PFSK-1 (cell line): ENCODE results near the gene ATG9A.

Experiments
- FOXP2 ChIP-seq: optimal IDR thresholded peaks from 2 replicates; pipeline ENCODE3; 2011; ENCODE audit warnings: borderline replicate concordance, control low read depth, inconsistent platforms; ENCODE audit not compliant: insufficient read depth; ENCODE audit errors: extremely low read length, extremely low read depth
- POLR2AphosphoS5 ChIP-seq: IDR thresholded peaks from 2 replicates; pipeline ENCODE4 v1.6.1; 2012; ENCODE audit warnings: low read depth, mild to moderate bottlenecking, control low read depth, low read length, moderate library complexity
- SIN3A ChIP-seq: IDR thresholded peaks from 2 replicates; pipeline ENCODE4 v1.6.1; 2012; ENCODE audit warnings: mild to moderate bottlenecking, low read length, moderate library complexity, borderline replicate concordance; ENCODE audit not compliant: insufficient read depth
- TAF1 ChIP-seq: IDR thresholded peaks from 2 replicates; pipeline ENCODE4 v1.6.1; 2012; ENCODE audit warnings: low read length, control low read depth, borderline replicate concordance; ENCODE audit not compliant: insufficient read depth
- TF ChIP-seq, protein P1 (sequence below), 2 experiments: IDR thresholded peaks; 2 replicates each; pipeline versions ENCODE4 v1.6.1 to v1.8.0; 2011 to 2012; ENCODE audit warnings: low read depth in 2 of 2, low read length in 2 of 2, control low read depth in 1 of 2, inconsistent platforms in 1 of 2, mild to moderate bottlenecking in 1 of 2, moderate library complexity in 1 of 2; ENCODE audit not compliant: insufficient read depth in 1 of 2

The ATG9A gene

DNA sequence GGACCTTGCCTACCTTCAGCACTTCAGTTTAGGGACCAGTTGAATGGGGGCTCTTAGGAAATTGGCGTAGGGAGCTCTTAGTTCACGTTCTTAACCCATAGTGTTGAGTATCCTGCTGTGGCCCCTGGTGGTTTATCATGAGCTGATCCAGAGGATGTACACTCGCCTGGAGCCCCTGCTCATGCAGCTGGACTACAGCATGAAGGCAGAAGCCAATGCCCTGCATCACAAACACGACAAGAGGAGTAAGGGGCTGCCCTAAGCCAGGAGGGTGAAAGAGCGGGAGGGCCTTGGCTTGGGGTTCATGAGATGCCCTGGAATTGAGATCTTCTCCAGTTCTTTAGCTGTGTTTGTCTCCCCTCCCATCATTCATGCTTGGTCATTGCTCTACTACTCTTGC lies 48.5 kb downstream of the ATG9A start:
- TF ChIP-seq SIN3A (no peak), FOXP2 (no peak)
- TF ChIP-seq, protein P1, sequence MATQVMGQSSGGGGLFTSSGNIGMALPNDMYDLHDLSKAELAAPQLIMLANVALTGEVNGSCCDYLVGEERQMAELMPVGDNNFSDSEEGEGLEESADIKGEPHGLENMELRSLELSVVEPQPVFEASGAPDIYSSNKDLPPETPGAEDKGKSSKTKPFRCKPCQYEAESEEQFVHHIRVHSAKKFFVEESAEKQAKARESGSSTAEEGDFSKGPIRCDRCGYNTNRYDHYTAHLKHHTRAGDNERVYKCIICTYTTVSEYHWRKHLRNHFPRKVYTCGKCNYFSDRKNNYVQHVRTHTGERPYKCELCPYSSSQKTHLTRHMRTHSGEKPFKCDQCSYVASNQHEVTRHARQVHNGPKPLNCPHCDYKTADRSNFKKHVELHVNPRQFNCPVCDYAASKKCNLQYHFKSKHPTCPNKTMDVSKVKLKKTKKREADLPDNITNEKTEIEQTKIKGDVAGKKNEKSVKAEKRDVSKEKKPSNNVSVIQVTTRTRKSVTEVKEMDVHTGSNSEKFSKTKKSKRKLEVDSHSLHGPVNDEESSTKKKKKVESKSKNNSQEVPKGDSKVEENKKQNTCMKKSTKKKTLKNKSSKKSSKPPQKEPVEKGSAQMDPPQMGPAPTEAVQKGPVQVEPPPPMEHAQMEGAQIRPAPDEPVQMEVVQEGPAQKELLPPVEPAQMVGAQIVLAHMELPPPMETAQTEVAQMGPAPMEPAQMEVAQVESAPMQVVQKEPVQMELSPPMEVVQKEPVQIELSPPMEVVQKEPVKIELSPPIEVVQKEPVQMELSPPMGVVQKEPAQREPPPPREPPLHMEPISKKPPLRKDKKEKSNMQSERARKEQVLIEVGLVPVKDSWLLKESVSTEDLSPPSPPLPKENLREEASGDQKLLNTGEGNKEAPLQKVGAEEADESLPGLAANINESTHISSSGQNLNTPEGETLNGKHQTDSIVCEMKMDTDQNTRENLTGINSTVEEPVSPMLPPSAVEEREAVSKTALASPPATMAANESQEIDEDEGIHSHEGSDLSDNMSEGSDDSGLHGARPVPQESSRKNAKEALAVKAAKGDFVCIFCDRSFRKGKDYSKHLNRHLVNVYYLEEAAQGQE (IDR thresholded peaks at IDR 0.05; ENCODE audit: insufficient read depth in 1 of 2, low read depth in 2 of 2, low read length in 2 of 2), result no peak

DNA sequence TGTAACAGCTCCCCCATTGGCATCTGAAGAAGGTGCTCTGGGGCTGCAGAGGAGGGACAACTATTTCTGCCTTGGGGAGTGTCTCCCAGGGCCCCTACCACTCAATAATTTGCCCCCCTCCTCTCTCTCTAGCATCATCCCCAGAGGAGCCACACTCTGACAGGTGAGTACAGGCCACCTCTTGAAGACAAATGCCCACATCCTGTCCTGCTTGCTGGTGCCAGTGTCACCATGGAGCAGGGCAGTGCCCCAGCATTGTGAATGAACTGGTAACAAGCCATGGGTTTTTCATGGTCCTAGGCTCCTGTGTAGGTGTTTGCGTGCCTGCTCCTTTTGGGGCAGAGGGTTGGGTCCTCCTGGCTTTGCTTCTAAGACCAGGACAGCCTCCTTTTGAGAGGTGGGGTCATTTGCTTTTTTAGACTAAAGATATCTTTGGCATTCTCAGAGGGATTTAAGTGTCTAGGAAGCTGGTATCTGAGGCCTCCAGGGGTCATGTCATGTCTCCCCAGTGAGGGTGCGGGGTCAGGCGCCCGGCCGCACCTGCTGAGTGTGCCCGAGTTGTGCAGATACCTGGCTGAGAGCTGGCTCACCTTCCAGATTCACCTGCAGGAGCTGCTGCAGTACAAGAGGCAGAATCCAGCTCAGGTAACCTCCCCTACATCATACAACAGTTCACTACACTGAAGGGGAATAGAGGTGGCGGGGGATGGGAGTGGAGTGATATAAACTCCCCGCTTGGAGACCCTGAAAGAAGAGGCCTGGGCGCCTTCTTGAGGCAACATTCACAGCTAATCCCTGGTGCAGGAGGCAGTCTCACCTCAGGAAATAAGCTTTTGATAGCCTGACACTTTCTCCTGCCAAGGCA lies 49.6 kb downstream of the ATG9A start:
- TF ChIP-seq, protein P1 (IDR thresholded peaks at IDR 0.05; ENCODE audit: insufficient read depth in 1 of 2, low read depth in 2 of 2, low read length in 2 of 2), result no peak
- TF ChIP-seq SIN3A, result no peak
- TF ChIP-seq POLR2AphosphoS5, result no peak
- no peak for TF ChIP-seq TAF1
- TF ChIP-seq FOXP2, result no peak

DNA sequence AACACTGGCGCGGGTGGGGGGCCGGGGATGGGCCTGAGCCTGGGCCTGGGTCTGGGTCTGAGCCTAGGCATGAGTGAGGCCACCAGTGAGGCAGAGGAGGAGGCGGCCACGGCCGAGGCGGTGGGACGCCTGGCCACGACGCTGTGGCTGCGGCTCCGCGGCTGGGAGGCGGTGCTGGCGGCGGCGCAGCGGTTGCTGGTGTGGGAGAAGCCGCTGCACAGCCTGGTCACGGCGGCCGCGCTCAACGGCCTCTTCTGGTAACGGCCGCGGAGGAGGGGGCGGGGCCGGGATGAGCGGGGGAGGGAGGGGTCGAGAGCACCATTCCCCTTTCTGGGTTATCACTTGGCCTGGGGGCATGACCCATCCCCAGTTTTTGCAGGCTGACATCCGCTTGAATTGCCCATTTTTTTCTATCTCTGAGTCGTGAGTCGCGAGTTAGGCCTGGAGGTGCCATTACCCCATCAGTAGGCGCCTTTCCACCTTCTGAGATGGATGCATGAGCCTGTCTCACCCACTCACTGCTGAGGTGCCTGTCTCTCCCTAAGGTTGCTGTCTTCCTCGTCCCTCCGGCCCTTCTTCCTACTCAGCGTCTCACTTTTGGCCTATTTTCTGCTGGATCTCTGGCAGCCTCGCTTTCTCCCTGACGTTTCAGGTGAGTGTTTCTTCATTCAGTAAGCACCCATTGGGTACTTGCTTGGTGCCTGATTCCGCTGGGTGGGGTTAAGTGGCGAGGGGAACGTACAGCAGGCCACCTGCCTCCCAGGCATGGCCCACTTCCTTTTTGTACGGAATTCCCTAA lies 50.9 kb downstream of the ATG9A start:
- TF ChIP-seq, protein P1 (IDR thresholded peaks at IDR 0.05; ENCODE audit: insufficient read depth in 1 of 2, low read depth in 2 of 2, low read length in 2 of 2), result no peak
- TF ChIP-seq TAF1 (no peak), SIN3A (no peak), POLR2AphosphoS5 (no peak), FOXP2 (no peak)

DNA sequence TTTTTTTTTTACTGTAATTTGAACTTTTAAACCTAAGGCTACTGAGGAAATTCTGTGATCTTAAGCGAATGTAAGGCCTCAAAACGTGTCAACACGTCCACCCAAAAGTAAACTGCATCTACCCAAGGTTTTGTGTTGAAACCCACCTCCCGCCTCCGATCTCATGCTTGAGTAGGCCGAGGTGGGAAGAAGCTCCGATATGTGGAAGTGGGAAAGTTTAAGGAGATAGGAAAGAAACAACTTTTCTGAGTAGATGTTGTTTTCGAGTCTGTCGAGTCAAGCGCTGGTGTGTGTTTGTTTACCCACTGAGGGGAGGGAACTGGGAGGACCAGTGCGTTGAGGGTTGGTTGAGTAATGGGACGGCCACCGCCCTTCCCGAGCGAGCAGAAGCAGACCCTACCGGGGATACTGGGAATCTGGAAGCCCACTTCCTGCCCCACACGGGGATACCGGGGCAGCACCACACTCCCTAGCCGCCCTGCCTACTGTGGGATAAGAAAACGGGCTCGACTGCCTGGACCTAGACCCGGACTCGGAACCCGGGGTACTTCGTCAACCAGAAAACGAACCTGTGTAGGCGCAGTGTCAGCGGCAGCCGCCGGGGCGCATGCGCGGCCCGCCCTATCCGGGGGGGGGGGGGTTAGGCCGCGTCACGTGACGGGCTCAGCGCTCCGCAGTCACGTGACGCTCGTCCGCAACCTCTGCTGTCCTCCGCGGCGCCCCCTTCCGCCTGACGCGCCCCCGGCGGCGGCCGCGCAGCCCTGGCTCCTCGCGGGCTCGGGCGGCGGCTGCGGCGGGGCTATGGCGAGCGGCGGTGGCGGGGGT lies 51.7 kb downstream of the ATG9A start, which contains the start of gene RETREG2:
Gene RETREG2, plus strand, starts transcription at position 724 of the 825 bp plus-strand sequence. Its CDS starts 78 bp downstream, at position 802.
- peak; percentile 72 for TF ChIP-seq FOXP2
- peak; percentile 65; the same call in 1 of the 2 replicates for TF ChIP-seq TAF1
- TF ChIP-seq, protein P1 (IDR thresholded peaks at IDR 0.05; ENCODE audit: insufficient read depth in 1 of 2, low read depth in 2 of 2, low read length in 2 of 2), result no peak
- peak; percentile 79; the same call in 1 of the 2 replicates for TF ChIP-seq SIN3A
- peak; percentile 94 for TF ChIP-seq POLR2AphosphoS5
